PC-9 (cell line): ENCODE measurements around the gene OXT. TPM values are rescaled to one million over a fixed set of nuclear protein-coding genes. Genes with fewer than 3 reads are reported as not detected.

ENCODE experiments used
- BruUV-seq: library from RNA; stranded (reverse); fragments of 400-500 nt; replicated peaks from 2 replicates; lab custom pipeline; 2021; lab: Mats Ljungman, UMichigan
- CTCF ChIA-PET: fragments of 300-600 bp; sonication (Branson Sonifier 250); formaldehyde crosslinking; loops from one replicate; lab custom pipeline; 2022; ENCODE audit warnings: antibody characterized with exemption; lab: Charles Lee
- POLR2A ChIA-PET: fragments of 300-600 bp; sonication (Branson Sonifier 250); formaldehyde crosslinking; loops from one replicate; lab custom pipeline; 2022; ENCODE audit warnings: antibody characterized with exemption; ENCODE audit not compliant: unreplicated experiment; lab: Charles Lee
- DNase-seq, 2 experiments: peaks; one replicate each; pipeline versions ENCODE4 v3.0.0 to v3.0.0-alpha.2; 2015 to 2022; ENCODE audit warnings: mixed read lengths in 1 of 2
- H2AFZ ChIP-seq: fragments of 200-600 bp; sonication (generic); 2 replicates; pipeline ENCODE4 v1.8.1; 2017; ENCODE audit warnings: antibody characterized with exemption
- H3F3A ChIP-seq: fragments of 200-600 bp; sonication (generic); 2 replicates; pipeline ENCODE4 v1.8.1; 2017; ENCODE audit warnings: antibody characterized with exemption, mild to moderate bottlenecking, low read depth; ENCODE audit not compliant: insufficient read depth
- H3K27ac ChIP-seq: fragments of 200-600 bp; sonication (generic); 2 replicates; pipeline ENCODE4 v1.6.1; 2016; ENCODE audit warnings: mixed run types
- H3K27me3 ChIP-seq: fragments of 200-600 bp; sonication (generic); 2 replicates; pipeline ENCODE4 v1.6.1; 2016; ENCODE audit warnings: low read depth, mixed run types; ENCODE audit not compliant: insufficient read depth
- H3K36me3 ChIP-seq: fragments of 200-600 bp; sonication (generic); 2 replicates; pipeline ENCODE4 v1.6.1; 2016; ENCODE audit warnings: low read depth, mixed run types
- H3K4me1 ChIP-seq: fragments of 200-600 bp; sonication (generic); replicated peaks from 2 replicates; pipeline ENCODE4 v1.6.1; 2016; ENCODE audit warnings: mixed run types; ENCODE audit not compliant: insufficient read depth
- H3K4me2 ChIP-seq: fragments of 200-600 bp; sonication (generic); 2 replicates; pipeline ENCODE4 v1.6.1; 2017; ENCODE audit warnings: mixed run types
- H3K4me3 ChIP-seq: fragments of 200-600 bp; sonication (generic); 2 replicates; pipeline ENCODE4 v1.6.1; 2016; ENCODE audit warnings: mixed run types
- H3K79me2 ChIP-seq: fragments of 200-600 bp; sonication (generic); 2 replicates; pipeline ENCODE4 v1.6.1; 2017; ENCODE audit warnings: low read depth, mixed run types
- H3K9me2 ChIP-seq: fragments of 200-600 bp; sonication (generic); 2 replicates; pipeline ENCODE4 v1.8.1; 2017; ENCODE audit warnings: mild to moderate bottlenecking; ENCODE audit not compliant: insufficient read depth
- H3K9me3 ChIP-seq: fragments of 200-600 bp; sonication (generic); 2 replicates; pipeline ENCODE4 v1.8.1; 2016; ENCODE audit warnings: low read depth; ENCODE audit not compliant: insufficient read depth
- H4K20me1 ChIP-seq: fragments of 200-600 bp; sonication (generic); 2 replicates; pipeline ENCODE4 v1.8.1; 2017; ENCODE audit not compliant: insufficient read depth
- EZH2 ChIP-seq: fragments of 200-600 bp; sonication (generic); IDR thresholded peaks from 2 replicates; pipeline ENCODE4 v1.8.0; 2017; ENCODE audit warnings: antibody characterized with exemption, low read depth
- intact Hi-C: fragments of 100-400 bp; cut with micrococcal nuclease; formaldehyde crosslinking; loops from one replicate; pipeline ENCODE4 v1.10.0; 2022; ENCODE audit not compliant: unreplicated experiment
- total RNA-seq: library from RNA; stranded (reverse); gene quantifications from 2 replicates; pipeline ENCODE4 v1.2.3, GENCODE V29; 2021
- TF ChIP-seq, protein P1 (sequence below): fragments of 200-600 bp; sonication (generic); conservative IDR thresholded peaks from 2 replicates; pipeline ENCODE4 v1.6.1; 2017; ENCODE audit warnings: mixed run types, antibody characterized with exemption, mild to moderate bottlenecking, moderate library complexity

The OXT gene
- total RNA-seq, 1 experiment from 2014 or later = not detected

- Histone ChIP-seq H4K20me1 (no peaks in the 10 kb centered on the region), H3K27ac (no peak within 1 kb of the TSS), H3K9me3 (no peaks in the 10 kb centered on the region), H3F3A (no peaks in the 10 kb centered on the region; the same call in 1 of the 2 replicates), H3K36me3 (no peaks in the 10 kb centered on the region), H3K4me1 (peaks cover 12% of the 10 kb centered on the region), H3K27me3 (no peaks in the 10 kb centered on the region), H3K4me3 (no peak within 1 kb of the TSS), H2AFZ (no peak within 1 kb of the TSS), H3K4me2 (no peak within 1 kb of the TSS), H3K79me2 (no peaks in the 10 kb centered on the region), H3K9me2 (no peaks in the 10 kb centered on the region)
- DNase-seq = no peak
- ChIA-PET POLR2A (no interaction called here), CTCF (no interaction called here)
- TF ChIP-seq, protein P1, sequence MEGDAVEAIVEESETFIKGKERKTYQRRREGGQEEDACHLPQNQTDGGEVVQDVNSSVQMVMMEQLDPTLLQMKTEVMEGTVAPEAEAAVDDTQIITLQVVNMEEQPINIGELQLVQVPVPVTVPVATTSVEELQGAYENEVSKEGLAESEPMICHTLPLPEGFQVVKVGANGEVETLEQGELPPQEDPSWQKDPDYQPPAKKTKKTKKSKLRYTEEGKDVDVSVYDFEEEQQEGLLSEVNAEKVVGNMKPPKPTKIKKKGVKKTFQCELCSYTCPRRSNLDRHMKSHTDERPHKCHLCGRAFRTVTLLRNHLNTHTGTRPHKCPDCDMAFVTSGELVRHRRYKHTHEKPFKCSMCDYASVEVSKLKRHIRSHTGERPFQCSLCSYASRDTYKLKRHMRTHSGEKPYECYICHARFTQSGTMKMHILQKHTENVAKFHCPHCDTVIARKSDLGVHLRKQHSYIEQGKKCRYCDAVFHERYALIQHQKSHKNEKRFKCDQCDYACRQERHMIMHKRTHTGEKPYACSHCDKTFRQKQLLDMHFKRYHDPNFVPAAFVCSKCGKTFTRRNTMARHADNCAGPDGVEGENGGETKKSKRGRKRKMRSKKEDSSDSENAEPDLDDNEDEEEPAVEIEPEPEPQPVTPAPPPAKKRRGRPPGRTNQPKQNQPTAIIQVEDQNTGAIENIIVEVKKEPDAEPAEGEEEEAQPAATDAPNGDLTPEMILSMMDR = no peak
- no peak for TF ChIP-seq EZH2
- BruUV-seq = no TSS peak
- intact Hi-C loops = no loop called here
Observed at GRCh38 chr20:3084283-3084985, 13.0 kb downstream of the OXT start, which contains the start of gene AVP. Gene AVP, minus strand, starts transcription at chr20:3084724. Its CDS starts 50 bp downstream, at chr20:3084674.

- Histone ChIP-seq H3K79me2 (no peaks in the 10 kb centered on the region), H3K27ac (no peak overlapping the region), H3K4me1 (peaks cover 12% of the 10 kb centered on the region), H3K4me2 (no peak overlapping the region), H3K4me3 (no peak overlapping the region), H3K9me2 (no peaks in the 10 kb centered on the region), H3K9me3 (no peaks in the 10 kb centered on the region), H3F3A (no peaks in the 10 kb centered on the region; the same call in 1 of the 2 replicates), H2AFZ (no peak overlapping the region), H3K27me3 (no peaks in the 10 kb centered on the region; the same call in 1 of the 2 replicates), H4K20me1 (no peaks in the 10 kb centered on the region), H3K36me3 (no peaks in the 10 kb centered on the region)
- no TSS peak for BruUV-seq
- no peak for TF ChIP-seq EZH2
- TF ChIP-seq, protein P1 = no peak
- no peak for DNase-seq
- ChIA-PET CTCF (no interaction called here), POLR2A (no interaction called here)
- intact Hi-C loops = no loop called here
Observed at GRCh38 chr20:3084986-3085360, 13.6 kb downstream of the OXT start.

DNA sequence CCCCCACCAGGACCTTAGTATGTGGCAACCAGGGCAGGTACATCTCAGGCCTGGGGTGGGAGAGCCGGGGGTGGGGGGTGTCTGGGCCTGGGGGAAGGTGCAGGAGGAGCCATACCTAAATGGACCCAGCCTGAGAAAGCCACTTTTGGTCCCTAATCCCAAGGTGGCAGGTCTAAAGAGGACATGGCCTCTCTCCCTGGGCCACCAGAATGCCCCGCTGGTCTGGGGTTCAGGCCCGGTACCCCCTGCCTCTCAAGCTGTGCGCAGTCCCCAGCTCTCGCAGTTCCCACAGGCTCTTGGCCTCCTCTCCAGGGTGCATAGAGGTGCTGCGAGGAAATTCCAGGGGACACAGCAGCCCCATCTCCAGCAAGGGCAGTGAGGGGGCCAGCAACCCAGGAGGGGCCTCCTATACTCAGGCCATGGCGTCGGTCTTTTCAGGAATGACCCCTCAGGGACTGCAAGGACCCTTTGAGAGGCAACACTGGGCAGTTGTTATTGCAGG is 14.2 kb downstream of the OXT start:
- Histone ChIP-seq H3K36me3 (no peaks in the 10 kb centered on the region), H3K4me2 (no peak overlapping the region), H3K27me3 (peaks cover 4% of the 10 kb centered on the region; the same call in 1 of the 2 replicates), H3F3A (no peaks in the 10 kb centered on the region; the same call in 1 of the 2 replicates), H3K4me1 (peaks cover 9% of the 10 kb centered on the region), H3K27ac (no peak overlapping the region), H3K9me2 (no peaks in the 10 kb centered on the region), H3K4me3 (no peak overlapping the region), H4K20me1 (no peaks in the 10 kb centered on the region), H3K79me2 (no peaks in the 10 kb centered on the region), H3K9me3 (no peaks in the 10 kb centered on the region), H2AFZ (no peak overlapping the region)
- no peak for DNase-seq
- CTCF ChIA-PET = interaction anchor here (0.6 kb wide), 1 partner anchor 349 kb away, joined by 5 read pairs; no protein-coding TSS in a partner anchor
- POLR2A ChIA-PET = no interaction called here
- TF ChIP-seq, protein P1 = no peak
- TF ChIP-seq EZH2 = no peak
- intact Hi-C loops = no loop called here
- no TSS peak for BruUV-seq
